OCI-LY1 (cell line): ENCODE measurements around the gene TRPV4.

Experiments used
- H2AFZ ChIP-seq: fragments of 200-600 bp; sonication (generic), shearing (Covaris generic); 2 replicates; pipeline ENCODE4 v1.6.0; 2014; ENCODE audit warnings: antibody characterized with exemption, mild to moderate bottlenecking, low read length
- H3F3A ChIP-seq: fragments of 200-600 bp; sonication (generic), shearing (Covaris generic); 2 replicates; pipeline ENCODE4 v1.6.0; 2014; ENCODE audit warnings: mild to moderate bottlenecking, antibody characterized with exemption, low read length, moderate library complexity; ENCODE audit not compliant: insufficient read depth
- H3K27ac ChIP-seq: fragments of 200-600 bp; sonication (generic); 2 replicates; pipeline ENCODE4 v1.5.1; 2014; ENCODE audit warnings: low read length, mixed run types, mild to moderate bottlenecking, low read depth; ENCODE audit not compliant: poor library complexity, severe bottlenecking
- H3K27me3 ChIP-seq: fragments of 200-600 bp; sonication (generic); 2 replicates; pipeline ENCODE4 v1.6.0; 2014; ENCODE audit warnings: antibody characterized with exemption, mild to moderate bottlenecking, low read length, moderate library complexity; ENCODE audit not compliant: insufficient read depth
- H3K36me3 ChIP-seq: fragments of 200-600 bp; sonication (generic); 2 replicates; pipeline ENCODE4 v1.6.1; 2014; ENCODE audit warnings: mild to moderate bottlenecking, antibody characterized with exemption, low read length, moderate library complexity, mixed read lengths; ENCODE audit not compliant: insufficient read depth
- H3K4me1 ChIP-seq: fragments of 200-600 bp; sonication (generic); 2 replicates; pipeline ENCODE4 v1.5.1; 2014; ENCODE audit warnings: mild to moderate bottlenecking, low read length, moderate library complexity; ENCODE audit not compliant: insufficient read depth, severe bottlenecking
- H3K4me2 ChIP-seq: fragments of 200-600 bp; sonication (generic), shearing (Covaris generic); 2 replicates; pipeline ENCODE4 v1.6.1; 2014; ENCODE audit warnings: low read length
- H3K4me3 ChIP-seq: fragments of 200-600 bp; sonication (generic); 2 replicates; pipeline ENCODE4 v1.5.1; 2014; ENCODE audit warnings: low read length, low read depth, mild to moderate bottlenecking, mixed read lengths; ENCODE audit not compliant: poor library complexity, severe bottlenecking
- H3K79me2 ChIP-seq: fragments of 200-600 bp; shearing (Covaris generic); 2 replicates; pipeline ENCODE4 v1.6.1; 2016; ENCODE audit warnings: mixed run types, low read length, mixed read lengths; ENCODE audit not compliant: insufficient read depth
- H3K9ac ChIP-seq: fragments of 200-600 bp; sonication (generic), shearing (Covaris generic); 2 replicates; pipeline ENCODE4 v1.6.1; 2014; ENCODE audit warnings: mild to moderate bottlenecking, low read length, mixed read lengths
- H3K9me2 ChIP-seq: fragments of 200-600 bp; sonication (generic), shearing (Covaris generic); 2 replicates; pipeline ENCODE4 v1.6.1; 2014; ENCODE audit warnings: low read depth, mild to moderate bottlenecking, low read length, mixed read lengths
- H3K9me3 ChIP-seq: fragments of 200-600 bp; shearing (Covaris generic); 2 replicates; pipeline ENCODE4 v1.6.1; 2014; ENCODE audit warnings: low read length, mixed read lengths
- H4K20me1 ChIP-seq: fragments of 200-600 bp; sonication (generic), shearing (Covaris generic); 2 replicates; pipeline ENCODE4 v1.6.0; 2016; ENCODE audit warnings: mild to moderate bottlenecking, low read length; ENCODE audit not compliant: insufficient read depth
- CTCF ChIP-seq: fragments of 200-600 bp; sonication (generic), shearing (Covaris generic); IDR thresholded peaks from 2 replicates; pipeline ENCODE4 v1.5.1; 2017; ENCODE audit warnings: mild to moderate bottlenecking, antibody characterized with exemption, low read length, moderate library complexity, mixed read lengths
- EZH2 ChIP-seq: fragments of 200-600 bp; sonication (generic), shearing (Covaris generic); IDR thresholded peaks from 2 replicates; pipeline ENCODE4 v1.8.0; 2017; ENCODE audit warnings: borderline replicate concordance, mixed run types, mild to moderate bottlenecking, antibody characterized with exemption, low read length, moderate library complexity, mixed read lengths

Gene TRPV4

GRCh38 chr12:109880043-109880931 is 47.1 kb upstream of the TRPV4 start, which contains the start of gene GLTP:
Gene GLTP (minus strand): TSS chr12:109880541. CDS start chr12:109880374, 167 bp downstream.
- H3F3A ChIP-seq, result no peaks in the 10 kb centered on the region
- TF ChIP-seq CTCF, result no peak
- no peak for TF ChIP-seq EZH2
- no peaks in the 10 kb centered on the region for H3K9me2 ChIP-seq
- H3K9ac ChIP-seq, result peak within 1 kb of the TSS; percentile 73
- no peaks in the 10 kb centered on the region for H3K36me3 ChIP-seq
- peak within 1 kb of the TSS; percentile 94 for H3K4me2 ChIP-seq
- H3K9me3 ChIP-seq, result no peaks in the 10 kb centered on the region
- no peaks in the 10 kb centered on the region for H3K79me2 ChIP-seq
- H3K27ac ChIP-seq, result no peak within 1 kb of the TSS
- no peaks in the 10 kb centered on the region for H4K20me1 ChIP-seq
- H3K4me1 ChIP-seq, result peaks cover 22% of the 10 kb centered on the region
- no peak within 1 kb of the TSS for H2AFZ ChIP-seq
- no peaks in the 10 kb centered on the region for H3K27me3 ChIP-seq
- H3K4me3 ChIP-seq, result peak within 1 kb of the TSS; percentile 73

GRCh38 chr12:109879351-109880042 is 46.3 kb upstream of the TRPV4 start:
- Histone ChIP-seq H3K9ac (peak overlapping the region; percentile 73), H3K4me3 (peak overlapping the region; percentile 73), H3K4me1 (peaks cover 22% of the 10 kb centered on the region), H3K9me2 (no peaks in the 10 kb centered on the region), H3K27me3 (no peaks in the 10 kb centered on the region), H4K20me1 (no peaks in the 10 kb centered on the region), H3K9me3 (no peaks in the 10 kb centered on the region), H3K36me3 (no peaks in the 10 kb centered on the region), H2AFZ (no peak overlapping the region), H3F3A (no peaks in the 10 kb centered on the region), H3K4me2 (peak overlapping the region; percentile 94), H3K27ac (no peak overlapping the region), H3K79me2 (no peaks in the 10 kb centered on the region)
- TF ChIP-seq CTCF (no peak), EZH2 (no peak)

- TF ChIP-seq EZH2, result no peak
- H3F3A ChIP-seq, result no peaks in the 10 kb centered on the region
- no peaks in the 10 kb centered on the region for H3K27me3 ChIP-seq
- H3K9me3 ChIP-seq, result no peaks in the 10 kb centered on the region
- H3K4me1 ChIP-seq, result peaks cover 22% of the 10 kb centered on the region
- no peak overlapping the region for H3K9ac ChIP-seq
- H3K27ac ChIP-seq, result no peak overlapping the region
- no peak overlapping the region for H3K4me3 ChIP-seq
- no peaks in the 10 kb centered on the region for H3K9me2 ChIP-seq
- H4K20me1 ChIP-seq, result no peaks in the 10 kb centered on the region
- no peaks in the 10 kb centered on the region for H3K36me3 ChIP-seq
- no peak overlapping the region for H2AFZ ChIP-seq
- H3K4me2 ChIP-seq, result no peak overlapping the region
- H3K79me2 ChIP-seq, result no peaks in the 10 kb centered on the region
Measured at GRCh38 chr12:109878749-109879148, 45.6 kb upstream of the TRPV4 start.
